H7 (cell line): Measurements from ENCODE around the gene ARMC9. TPM values are rescaled to one million over a fixed set of nuclear protein-coding genes. Genes with fewer than 3 reads are reported as not detected.

ENCODE experiments used
- DNase-seq: peaks from one replicate; pipeline ENCODE4 v3.0.0; 2012
- H3K27me3 ChIP-seq: 2 replicates; pipeline ENCODE4 v1.6.0; 2011; ENCODE audit warnings: mild to moderate bottlenecking, low read length; ENCODE audit not compliant: control insufficient read depth, insufficient read depth
- H3K36me3 ChIP-seq: replicated peaks from 2 replicates; pipeline ENCODE4 v1.5.1; 2011; ENCODE audit warnings: low read length; ENCODE audit not compliant: control insufficient read depth, insufficient read depth
- H3K4me3 ChIP-seq: 2 replicates; pipeline ENCODE4 v1.5.1; 2011; ENCODE audit warnings: low read depth, mild to moderate bottlenecking, control low read depth, low read length, moderate library complexity; ENCODE audit not compliant: insufficient read depth
- total RNA-seq: library from RNA; depleted of rRNA; stranded (reverse); fragments of >200 nt; shearing (Covaris generic); gene quantifications from 2 replicates; pipeline ENCODE4 v1.2.3, GENCODE V29; 2014

Gene ARMC9
- total RNA-seq, 1 experiment from 2014 or later: 33.6 TPM

GRCh38 chr2:231332388-231332787, 134.0 kb downstream of the ARMC9 start:
- peaks cover 4% of the 10 kb centered on the region for H3K36me3 ChIP-seq
- H3K27me3 ChIP-seq: no peaks in the 10 kb centered on the region
- DNase-seq: no peak
- no peak overlapping the region for H3K4me3 ChIP-seq

DNA sequence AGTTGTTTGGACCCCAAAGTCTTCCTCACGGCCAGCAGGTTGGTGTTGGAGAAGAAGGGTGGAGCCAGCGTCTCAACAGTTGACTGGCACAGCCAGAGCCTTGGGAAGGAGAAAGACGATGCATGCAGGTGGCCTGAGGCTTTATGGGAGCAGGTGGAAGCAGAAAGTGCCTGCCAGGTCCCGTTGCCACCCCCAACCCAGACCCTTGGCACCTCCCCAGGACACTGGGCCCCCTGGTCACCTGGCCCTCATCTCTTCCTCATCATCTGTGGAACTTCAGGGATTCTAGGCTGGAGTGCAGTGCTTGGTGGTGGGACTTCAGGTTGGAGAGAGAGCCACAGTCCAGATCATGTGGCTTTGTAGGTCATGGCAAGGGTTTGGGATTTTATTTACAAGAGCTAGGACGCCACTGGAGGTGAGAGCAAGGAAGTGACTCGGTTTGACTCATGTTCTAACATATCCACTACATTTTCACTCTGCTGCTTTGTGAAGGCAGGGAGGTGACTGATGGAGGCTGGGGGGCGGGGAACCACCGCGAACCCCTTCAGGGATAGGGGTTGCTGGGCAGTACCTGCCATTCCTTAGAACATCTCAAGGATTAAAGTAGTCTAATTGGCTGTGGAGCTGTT, 134.6 kb downstream of the ARMC9 start:
- no peak overlapping the region for H3K4me3 ChIP-seq
- peaks cover 4% of the 10 kb centered on the region for H3K36me3 ChIP-seq
- H3K27me3 ChIP-seq: no peaks in the 10 kb centered on the region
- no peak for DNase-seq

DNA sequence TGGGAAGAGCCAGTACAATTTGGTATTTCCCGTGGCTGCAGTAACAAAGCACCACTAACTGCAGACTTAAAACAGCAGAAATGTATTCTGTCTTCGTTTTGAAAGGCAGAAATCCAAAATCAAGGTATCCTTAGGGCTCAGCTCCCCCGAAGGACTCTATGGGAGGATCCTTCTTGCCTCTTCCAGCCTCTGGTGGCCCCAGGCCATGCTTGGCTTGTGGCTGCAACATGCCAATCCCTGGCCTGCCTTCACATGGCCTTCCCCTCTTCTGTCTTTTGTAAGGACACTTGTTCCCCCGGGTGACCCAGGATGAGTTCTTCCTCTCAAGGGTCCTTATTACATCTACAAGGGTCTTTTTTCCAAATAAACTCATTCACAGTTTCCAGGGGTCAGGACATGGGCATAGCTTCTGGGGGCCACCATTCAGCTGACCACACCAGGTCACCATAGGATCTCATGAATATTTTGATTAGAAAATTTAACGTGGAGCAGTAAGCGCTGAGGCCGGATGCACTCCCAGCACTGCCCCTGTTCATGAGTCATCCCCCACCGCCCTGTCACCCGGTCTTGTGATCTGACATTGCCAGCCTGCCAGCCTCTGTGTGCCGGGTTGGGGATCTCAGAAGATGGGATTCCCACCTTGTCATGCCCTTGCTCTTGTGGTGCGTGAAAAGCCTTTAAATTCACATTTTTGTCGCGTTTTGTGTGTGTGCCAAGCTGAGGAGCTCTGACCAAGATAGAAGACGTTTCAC, 135.9 kb downstream of the ARMC9 start:
- Histone ChIP-seq H3K4me3 (no peak overlapping the region), H3K36me3 (peaks cover 4% of the 10 kb centered on the region), H3K27me3 (no peaks in the 10 kb centered on the region)
- no peak for DNase-seq

DNA sequence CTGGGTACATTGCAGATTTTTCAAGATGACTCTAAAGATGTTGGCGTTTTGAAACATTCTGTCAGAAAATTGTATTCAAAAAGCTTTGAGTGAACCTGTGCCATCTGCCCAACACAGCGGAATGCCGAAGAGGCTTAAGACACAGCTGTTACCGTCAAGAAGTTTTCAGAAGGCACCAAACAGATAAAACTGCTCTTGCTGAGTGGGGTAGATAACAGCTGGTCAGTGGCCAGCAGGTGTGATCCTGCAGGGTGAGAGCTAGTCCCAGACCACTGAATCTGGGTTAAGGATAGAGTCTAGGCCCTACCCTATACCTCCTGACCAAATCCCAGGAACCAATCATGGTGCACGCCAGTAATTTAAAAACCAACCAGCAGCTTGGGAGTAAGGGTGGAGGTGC, 136.6 kb downstream of the ARMC9 start:
- Histone ChIP-seq H3K4me3 (no peak overlapping the region), H3K27me3 (no peaks in the 10 kb centered on the region), H3K36me3 (peaks cover 4% of the 10 kb centered on the region)
- DNase-seq: no peak

DNA sequence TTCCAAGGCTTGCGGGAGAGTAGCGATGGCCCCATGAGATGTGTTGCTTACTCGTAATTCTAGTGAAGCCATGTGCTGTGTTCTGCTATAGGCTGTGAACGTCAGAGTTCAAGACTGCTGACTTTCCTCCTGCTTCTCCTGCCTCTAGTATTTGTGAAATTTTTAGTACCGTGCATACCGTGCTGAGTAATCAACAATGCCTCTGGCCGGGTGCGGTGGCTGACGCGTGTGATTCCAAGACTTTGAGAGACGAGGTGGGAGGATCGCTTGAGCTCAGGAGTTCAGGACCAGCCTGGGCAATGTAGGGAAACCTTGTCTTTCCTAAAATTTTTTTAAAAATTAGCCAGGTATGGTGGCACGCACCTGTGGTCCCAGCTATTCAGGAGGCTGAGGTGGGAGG, 137.2 kb downstream of the ARMC9 start:
- H3K4me3 ChIP-seq: no peak overlapping the region
- DNase-seq: no peak
- no peaks in the 10 kb centered on the region for H3K27me3 ChIP-seq
- peaks cover 4% of the 10 kb centered on the region for H3K36me3 ChIP-seq

GRCh38 chr2:231336236-231336635, 137.8 kb downstream of the ARMC9 start:
- no peaks in the 10 kb centered on the region for H3K27me3 ChIP-seq
- no peak for DNase-seq
- H3K36me3 ChIP-seq: peaks cover 4% of the 10 kb centered on the region
- no peak overlapping the region for H3K4me3 ChIP-seq

- Histone ChIP-seq H3K36me3 (peaks cover 4% of the 10 kb centered on the region), H3K27me3 (no peaks in the 10 kb centered on the region), H3K4me3 (no peak overlapping the region)
- DNase-seq: no peak
These were observed 138.3 kb downstream of the ARMC9 start for GRCh38 chr2:231336700-231337099.

DNA sequence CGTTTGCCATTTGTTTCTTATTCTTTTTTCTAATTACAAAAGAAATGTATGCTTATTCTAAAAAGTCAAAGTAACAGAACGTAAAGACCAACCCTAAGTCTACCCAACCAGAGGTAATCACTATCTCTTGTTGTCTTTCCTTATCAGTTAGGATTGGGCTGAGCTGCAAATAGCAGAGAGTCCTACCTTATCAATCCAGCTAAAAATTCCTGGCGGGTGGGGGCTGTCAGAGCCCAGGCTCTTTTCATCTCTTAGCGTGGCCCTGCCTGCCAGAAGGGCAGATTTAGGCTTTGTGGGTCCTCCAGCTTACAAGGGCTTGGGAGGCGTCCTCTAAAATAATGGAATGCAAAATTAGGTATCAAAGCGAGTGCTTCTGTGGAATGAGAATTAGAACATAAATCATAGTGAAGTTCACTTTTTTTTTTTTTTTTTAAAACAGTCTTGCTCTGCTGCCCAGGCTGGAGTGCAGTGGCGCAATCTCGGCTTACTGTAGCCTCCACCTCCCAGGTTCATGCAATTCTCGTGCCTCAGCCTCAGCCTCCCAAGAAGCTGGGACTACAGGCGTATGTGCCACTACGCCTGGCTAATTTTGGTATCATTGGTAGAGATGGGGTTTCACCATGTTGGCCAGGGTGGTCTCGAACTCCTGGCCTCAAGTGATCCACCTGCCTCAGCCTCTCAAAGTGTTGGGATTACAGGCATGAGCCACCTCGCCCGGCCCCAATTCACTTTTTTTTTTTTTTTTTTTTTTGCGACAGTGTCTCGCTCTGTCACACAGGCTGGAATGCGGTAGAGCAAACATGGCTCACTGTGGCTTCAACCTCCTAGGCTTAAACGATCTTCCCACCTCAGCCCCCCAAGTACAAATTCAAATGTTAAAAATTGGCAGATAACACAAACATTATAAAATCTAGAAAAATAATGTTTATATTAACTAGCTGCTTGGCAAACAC, 139.7 kb downstream of the ARMC9 start:
- H3K36me3 ChIP-seq: no peaks in the 10 kb centered on the region
- H3K4me3 ChIP-seq: no peak overlapping the region
- DNase-seq: no peak
- H3K27me3 ChIP-seq: no peaks in the 10 kb centered on the region

DNA sequence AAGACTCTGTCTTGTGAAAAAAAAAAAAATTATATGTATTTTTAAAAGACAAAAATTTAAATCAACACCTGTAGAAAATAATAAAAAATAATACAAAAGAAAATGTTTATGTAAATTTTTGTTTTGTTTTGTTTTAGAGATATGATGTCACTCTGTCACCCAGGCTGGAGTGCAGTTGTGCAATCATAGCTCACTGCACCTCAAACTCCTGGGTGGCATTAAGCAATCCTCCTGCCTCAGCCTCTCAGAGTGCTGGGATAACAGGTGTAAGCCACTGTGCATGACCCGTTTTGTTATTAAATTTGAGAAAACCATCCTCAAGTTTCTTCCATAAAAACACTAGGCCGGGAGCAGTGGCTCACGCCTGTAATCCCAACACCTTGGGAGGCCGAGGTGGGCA, 140.9 kb downstream of the ARMC9 start:
- DNase-seq: no peak
- Histone ChIP-seq H3K4me3 (no peak overlapping the region), H3K27me3 (no peaks in the 10 kb centered on the region), H3K36me3 (no peaks in the 10 kb centered on the region)

- Histone ChIP-seq H3K4me3 (no peak overlapping the region), H3K27me3 (no peaks in the 10 kb centered on the region), H3K36me3 (no peaks in the 10 kb centered on the region)
- no peak for DNase-seq
These were observed 142.7 kb downstream of the ARMC9 start for GRCh38 chr2:231341100-231341499.

- Histone ChIP-seq H3K27me3 (no peaks in the 10 kb centered on the region), H3K4me3 (no peak overlapping the region), H3K36me3 (no peaks in the 10 kb centered on the region)
- DNase-seq: no peak
These were observed 143.8 kb downstream of the ARMC9 start for GRCh38 chr2:231342061-231342711.

- H3K4me3 ChIP-seq: no peak overlapping the region
- no peaks in the 10 kb centered on the region for H3K27me3 ChIP-seq
- H3K36me3 ChIP-seq: no peaks in the 10 kb centered on the region
- DNase-seq: no peak
These were observed 144.7 kb downstream of the ARMC9 start for GRCh38 chr2:231343006-231343710.

DNA sequence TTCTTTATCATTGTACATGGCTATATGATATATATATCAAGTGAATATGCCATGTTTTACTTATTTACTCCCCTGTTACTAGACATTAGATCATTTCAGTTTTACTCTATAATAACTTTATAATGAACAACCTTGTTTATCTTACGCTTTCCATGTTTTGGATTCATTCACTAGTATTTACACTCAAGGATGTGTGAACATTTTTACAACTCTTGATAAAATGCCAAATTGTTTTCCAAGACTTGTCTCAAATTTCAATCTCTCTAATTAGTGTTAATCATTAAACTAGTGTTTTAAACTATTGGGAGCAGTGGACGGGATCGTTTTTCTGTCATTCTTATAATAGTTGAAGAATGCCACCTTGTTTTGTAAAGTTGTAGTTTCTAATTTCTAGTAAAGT, 145.6 kb downstream of the ARMC9 start:
- Histone ChIP-seq H3K36me3 (no peaks in the 10 kb centered on the region), H3K4me3 (no peak overlapping the region), H3K27me3 (no peaks in the 10 kb centered on the region)
- DNase-seq: no peak

GRCh38 chr2:231344851-231345250, 146.4 kb downstream of the ARMC9 start:
- Histone ChIP-seq H3K36me3 (no peaks in the 10 kb centered on the region), H3K4me3 (no peak overlapping the region), H3K27me3 (no peaks in the 10 kb centered on the region)
- DNase-seq: no peak
